ENCODE data around the gene TTC29.
"Not testable (repeated sequence)": the region's sequence is repeated elsewhere in the genome, so short reads cannot be mapped to it uniquely, and the experiment has no call there.

Gene TTC29

GRCh38 chr4:146674829-146675570 lies 270.7 kb downstream of the TTC29 start:
- DNase-seq = no peak

- not testable (repeated sequence) for DNase-seq
Observed at GRCh38 chr4:146663968-146664311, 281.7 kb downstream of the TTC29 start.

DNA sequence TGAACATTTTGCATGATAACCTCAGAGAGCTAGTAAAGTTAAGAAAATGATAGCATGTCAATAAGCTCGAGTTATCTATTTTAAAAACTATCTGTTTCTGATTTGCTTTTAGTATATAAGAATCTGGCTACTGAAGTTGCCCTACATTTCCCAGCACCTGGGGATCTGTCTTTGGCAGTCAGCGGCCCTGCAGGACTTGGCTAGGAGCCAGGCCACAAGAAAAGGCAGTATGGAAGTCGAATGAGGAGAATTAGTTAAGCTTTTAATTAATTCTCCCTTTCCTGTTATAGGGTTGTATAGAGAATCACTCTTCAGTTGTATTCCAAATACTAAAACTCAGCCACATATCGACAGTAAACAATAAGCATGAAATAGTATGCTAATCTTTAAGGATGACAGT lies 284.3 kb downstream of the TTC29 start:
- no peak for DNase-seq

Measured in NCI-H2227 treated with DMSO at 0.1 percent for 48 hours (cell line).